PC-3 (cell line): ENCODE results near the gene HES7.

Source experiments
- CTCF ChIP-seq: fragments of 300-600 bp; sonication (generic); conservative IDR thresholded peaks from 2 replicates; pipeline ENCODE4 v1.5.1; 2017; ENCODE audit warnings: antibody characterized with exemption, low read depth, mild to moderate bottlenecking, low read length
- EZH2phosphoT487 ChIP-seq: fragments of 300-600 bp; sonication (generic); IDR thresholded peaks from 2 replicates; pipeline ENCODE4 v1.6.1; 2018; ENCODE audit warnings: mild to moderate bottlenecking, antibody characterized with exemption, low read length, borderline replicate concordance

GRCh38 chr17:8141045-8141444 is 17.1 kb upstream of the HES7 start:
- TF ChIP-seq CTCF (no peak), EZH2phosphoT487 (no peak)
